ENCODE data around the gene AHCYL1.
"Not testable (repeated sequence)": the region's sequence is repeated elsewhere in the genome, so short reads cannot be mapped to it uniquely, and the experiment has no call there.

Gene AHCYL1

DNA sequence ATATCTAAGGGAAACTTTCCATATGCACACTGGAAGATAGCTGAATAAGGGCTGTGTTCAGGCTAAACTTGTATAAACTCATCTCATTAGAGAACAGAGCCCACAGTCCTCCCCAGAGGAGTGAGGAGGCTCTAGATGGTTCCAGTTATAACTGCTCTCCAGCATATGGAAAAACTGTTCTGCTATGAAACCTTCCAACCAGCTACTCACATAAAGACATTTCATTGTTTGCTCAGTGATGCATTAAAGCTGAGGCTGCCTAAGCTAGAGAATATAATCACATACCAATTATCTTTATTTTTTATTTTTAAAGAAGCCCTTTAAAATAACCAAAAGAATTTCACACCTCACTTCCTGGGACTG lies 13.3 kb downstream of the AHCYL1 start:
- DNase-seq (ENCODE audit: low spot score), result no peak

DNA sequence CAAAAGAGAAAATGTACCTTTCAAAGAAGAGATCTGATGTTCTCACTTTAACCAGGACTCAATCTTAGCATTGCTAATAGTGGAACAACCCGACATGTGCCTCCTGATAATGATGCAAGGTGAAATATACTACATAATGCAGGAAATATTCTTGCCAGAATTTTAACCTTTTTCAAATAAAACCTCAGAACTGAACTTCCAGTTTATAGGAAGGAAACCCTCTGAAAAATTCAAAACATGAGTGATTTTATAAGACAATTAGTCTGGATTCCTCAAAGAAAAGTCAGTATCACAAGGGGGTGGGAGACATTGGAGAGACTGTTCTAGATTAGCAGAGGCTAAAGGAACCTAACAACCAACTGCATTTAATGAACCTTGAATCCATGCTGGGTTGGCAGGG lies 18.1 kb downstream of the AHCYL1 start:
- no peak for DNase-seq (ENCODE audit: low spot score)

DNA sequence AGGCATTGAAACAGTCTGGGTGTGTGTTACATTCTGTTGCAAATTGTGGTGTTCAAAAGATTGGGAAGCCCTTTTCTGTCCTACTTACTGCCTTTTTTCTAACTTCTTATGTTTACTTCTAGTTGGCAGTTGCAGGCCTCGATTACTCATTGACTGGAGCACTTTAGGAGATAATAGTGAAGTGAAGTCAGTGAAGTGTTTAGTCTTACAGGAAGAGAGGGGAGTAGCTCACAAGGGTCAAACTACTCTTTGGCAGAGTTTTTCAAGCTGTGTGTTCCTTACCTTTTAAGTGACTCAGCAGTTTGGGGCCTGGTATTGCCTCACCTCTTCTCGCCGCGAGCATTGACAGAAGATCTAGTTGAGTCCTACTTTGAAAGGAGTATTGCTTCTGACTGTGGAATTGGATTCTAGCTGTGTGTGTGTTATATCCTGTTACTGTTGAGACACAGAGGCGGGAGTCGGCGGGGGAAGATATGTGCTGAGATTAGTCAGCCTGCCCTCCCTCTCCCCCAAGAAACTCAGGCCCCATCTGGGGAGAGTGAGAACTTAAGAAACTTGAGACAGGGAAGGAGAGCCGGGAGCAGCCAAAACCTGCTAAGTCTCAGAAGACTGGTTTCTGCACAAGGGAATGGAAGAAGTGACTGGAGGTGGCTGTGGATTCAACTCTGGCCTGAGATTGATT lies 19.3 kb downstream of the AHCYL1 start:
- peak; percentile 26 for DNase-seq (ENCODE audit: low spot score)

DNA sequence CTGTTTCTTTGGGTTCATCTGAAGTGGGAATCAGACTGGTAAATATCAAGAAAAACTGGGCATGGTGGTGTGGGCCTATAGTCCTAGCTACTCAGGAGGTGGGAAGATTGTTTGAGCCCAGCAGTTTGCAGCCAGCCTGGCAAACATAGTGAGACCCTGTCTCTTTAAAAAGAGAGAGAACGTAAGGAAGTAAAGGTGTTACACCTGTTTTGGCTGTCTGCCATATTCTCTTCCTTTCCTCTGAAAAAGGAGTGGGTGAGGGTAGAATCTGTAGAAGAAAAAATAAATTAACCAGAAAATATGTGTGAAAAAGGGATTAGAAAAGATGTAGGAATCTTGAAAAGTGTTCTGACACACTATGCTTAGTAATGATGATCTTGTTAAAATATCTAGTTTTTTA lies 20.0 kb downstream of the AHCYL1 start:
- DNase-seq (ENCODE audit: low spot score), result no peak

DNA sequence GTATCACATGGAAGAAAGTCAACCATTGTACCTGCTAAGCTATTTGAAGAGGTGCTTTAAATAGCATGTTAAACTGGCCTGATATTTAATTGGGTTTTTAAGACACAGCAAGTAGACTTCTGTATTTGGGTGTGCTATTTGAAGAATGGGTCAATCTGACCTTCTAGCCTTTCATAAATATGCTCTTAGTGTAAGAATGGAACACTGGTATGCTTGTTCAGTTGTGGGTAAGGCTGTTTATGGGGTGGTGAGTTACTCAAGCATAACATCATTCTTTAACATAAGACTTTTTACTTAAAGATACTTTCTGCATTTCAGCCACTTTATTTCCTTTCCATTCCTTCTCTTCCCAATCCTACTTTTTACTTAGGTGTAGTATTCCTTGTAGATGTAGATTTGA lies 21.4 kb downstream of the AHCYL1 start:
- DNase-seq (ENCODE audit: low spot score), result no peak

DNA sequence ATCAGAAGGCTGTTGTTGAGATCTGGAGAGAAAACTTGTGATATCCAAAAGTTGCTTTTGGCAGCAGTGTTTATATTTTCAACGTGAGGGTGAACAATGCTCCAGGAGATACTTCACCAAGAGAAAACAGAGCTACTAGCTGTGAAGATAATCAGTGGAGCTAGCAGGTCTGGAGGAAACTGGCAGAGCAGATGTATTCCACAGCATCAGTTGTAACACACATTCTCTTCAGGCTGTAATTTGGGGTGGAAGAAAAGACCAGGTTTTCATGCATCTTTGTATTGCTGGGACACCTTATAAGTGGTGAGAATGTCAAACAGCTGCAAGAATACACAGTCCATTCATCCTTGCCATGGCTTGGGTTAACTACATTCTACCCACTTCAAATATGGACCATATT lies 22.0 kb downstream of the AHCYL1 start:
- DNase-seq (ENCODE audit: low spot score), result no peak

DNA sequence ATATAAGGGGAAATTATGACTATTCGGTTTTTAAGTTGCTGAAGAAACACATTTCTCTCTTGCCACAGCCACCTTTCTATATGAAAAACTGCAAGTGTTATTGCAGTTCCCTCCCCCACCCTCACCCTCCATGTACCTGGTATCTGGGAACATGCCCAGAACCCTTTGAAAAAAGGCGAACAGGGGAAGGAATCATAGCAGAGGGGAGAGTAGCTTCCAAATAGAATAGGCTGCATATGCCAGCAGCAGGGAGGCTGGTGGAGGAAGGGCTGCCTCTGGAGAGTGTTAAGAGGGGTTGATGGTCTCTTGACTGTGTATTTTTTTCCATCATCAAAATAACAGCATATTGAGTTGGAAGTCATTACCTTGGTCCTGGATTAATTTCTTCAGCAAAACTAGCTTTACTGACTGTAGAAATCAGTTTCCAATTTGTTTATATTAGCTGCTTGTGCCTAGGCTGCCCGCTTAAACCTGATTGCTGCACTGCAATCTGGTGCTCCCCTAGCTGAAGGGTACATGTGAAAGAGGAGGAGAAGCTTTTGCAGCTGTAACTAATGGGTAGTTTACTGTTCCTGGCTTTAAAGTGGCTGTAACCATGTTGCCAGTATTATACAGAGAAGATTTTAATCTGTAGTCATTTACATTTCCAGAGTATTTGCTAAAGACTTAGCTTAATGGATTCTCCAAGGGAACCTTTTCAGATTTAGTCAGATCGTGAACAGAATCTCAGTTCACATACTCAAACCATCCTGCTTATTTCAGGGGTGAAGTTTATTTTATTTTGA lies 22.7 kb downstream of the AHCYL1 start:
- no peak for DNase-seq (ENCODE audit: low spot score)

DNA sequence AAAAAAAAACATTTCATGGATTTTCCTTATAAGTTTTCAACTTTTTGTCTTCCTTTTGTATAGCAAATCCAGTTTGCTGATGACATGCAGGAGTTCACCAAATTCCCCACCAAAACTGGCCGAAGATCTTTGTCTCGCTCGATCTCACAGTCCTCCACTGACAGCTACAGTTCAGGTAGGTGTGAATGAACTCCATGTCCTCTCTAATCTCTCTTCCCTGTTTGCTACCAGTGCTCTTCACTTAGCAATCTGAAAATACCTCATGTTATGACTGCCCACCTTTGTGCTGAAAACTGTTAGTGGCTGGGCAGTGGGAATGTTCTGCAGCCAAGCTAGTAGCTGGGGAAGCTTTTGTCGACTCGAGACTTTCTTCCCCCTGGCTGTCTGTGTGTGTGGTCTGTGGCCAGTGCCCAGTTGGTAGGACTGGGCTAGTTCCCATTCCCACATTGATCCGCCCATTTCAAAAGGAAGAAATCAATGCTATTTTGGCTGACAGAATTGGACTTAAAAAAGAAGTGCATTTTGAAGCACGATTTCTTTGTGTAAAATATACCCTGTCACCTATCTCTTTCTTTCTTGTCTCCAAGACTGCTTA lies 24.5 kb downstream of the AHCYL1 start:
- DNase-seq (ENCODE audit: low spot score), result no peak

DNA sequence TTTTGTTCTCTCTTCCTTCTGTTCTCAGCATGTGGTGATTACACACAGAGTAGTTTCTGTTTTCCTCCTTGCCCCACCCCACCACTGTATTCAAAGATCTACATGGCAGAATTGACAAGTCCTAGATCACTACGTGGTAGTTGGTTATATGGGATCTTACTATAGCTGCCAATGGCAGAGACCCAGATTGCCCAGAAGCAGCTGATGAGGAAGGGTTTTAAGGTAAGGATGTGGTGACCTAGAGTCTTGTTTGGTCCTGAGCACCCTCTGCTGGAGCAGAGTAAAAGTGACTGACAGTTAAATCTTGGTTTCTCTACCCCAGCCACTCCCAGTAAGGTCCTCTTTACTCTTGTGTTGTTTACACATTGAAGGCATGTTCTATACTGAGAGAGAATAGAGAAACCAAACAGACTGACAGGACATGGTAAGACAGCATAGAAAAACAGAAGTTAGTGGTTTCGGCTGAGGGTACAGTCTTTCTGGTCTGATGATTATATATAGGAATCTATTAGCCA lies 27.0 kb downstream of the AHCYL1 start:
- DNase-seq (ENCODE audit: low spot score), result peak; percentile 39

DNA sequence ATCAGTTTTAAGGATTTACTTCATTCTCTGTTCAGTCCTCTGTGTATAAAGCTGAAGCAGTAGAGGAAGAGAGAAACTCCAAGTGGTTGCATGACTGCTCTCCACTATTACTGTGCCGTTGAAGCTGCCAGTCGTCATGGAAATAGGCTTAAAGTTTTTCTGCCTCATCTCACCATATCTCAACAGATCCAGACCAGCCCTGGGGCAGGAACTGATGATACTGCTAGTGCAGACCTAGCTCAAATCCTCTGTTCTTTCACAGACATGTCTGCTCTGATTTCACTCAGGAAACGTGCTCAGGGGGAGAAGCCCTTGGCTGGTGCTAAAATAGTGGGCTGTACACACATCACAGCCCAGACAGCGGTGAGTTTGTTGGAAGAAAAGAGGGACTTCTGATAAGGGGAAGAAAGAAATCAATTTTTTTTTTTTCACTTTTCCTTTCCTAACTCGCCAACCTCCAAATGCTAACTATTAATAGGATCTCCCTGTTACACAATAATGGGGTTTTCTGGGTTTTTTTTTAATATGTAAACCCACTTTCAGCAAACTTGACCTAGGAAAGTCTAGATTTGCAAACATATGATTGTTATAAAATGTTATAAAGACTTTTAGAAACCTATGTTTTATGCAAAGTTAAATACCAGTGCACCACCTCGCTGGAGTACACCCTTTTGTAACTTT lies 27.7 kb downstream of the AHCYL1 start:
- DNase-seq (ENCODE audit: low spot score), result no peak

DNA sequence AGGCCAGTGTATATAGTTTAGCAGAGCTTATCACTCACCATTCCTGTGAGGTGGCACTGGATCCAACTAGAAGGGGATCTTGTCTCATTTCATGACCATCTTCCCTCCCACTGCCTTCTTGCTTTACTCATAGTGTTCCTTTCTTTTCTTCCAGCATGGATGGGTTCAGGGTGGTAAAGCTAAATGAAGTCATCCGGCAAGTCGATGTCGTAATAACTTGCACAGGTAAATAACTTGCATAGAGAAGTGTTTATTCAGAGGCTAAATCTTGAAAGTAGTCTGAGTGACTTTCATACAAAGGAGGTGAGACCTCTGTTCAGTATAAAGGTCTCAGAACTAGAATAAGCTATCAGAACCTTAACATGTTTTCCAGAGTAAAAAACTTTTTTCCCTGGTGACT lies 33.2 kb downstream of the AHCYL1 start:
- no peak for DNase-seq (ENCODE audit: low spot score)

DNA sequence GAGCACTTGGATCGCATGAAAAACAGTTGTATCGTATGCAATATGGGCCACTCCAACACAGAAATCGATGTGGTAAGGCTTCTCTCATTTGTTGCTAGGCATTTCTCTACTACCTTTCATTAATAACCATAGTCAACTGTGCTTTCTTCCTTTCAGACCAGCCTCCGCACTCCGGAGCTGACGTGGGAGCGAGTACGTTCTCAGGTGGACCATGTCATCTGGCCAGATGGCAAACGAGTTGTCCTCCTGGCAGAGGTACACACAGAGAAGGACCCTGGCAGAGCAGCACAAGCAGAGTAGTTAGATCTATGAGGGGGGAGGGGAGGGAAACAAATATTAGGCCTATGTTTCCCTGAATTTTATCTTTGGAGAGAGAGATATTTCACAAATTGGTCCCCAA lies 33.8 kb downstream of the AHCYL1 start:
- no peak for DNase-seq (ENCODE audit: low spot score)

DNA sequence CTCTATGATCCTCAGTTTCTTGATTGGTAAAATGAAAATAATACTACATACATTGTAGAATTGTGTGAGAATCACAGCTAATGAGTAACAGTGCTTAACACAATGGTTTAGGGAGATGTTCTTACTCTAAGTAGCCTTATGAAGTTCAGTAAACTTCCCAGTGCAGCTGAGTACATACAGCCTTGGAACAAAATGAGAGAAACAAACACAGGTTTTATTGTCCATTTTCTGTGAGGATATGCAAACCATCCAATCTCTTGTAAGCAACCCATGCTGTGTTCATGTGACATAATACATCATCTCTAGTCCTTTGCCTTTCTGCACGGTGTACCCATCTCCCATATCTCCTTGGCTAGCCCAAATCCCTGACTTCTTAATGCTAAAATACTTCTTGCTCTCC lies 35.2 kb downstream of the AHCYL1 start:
- DNase-seq (ENCODE audit: low spot score), result no peak

DNA sequence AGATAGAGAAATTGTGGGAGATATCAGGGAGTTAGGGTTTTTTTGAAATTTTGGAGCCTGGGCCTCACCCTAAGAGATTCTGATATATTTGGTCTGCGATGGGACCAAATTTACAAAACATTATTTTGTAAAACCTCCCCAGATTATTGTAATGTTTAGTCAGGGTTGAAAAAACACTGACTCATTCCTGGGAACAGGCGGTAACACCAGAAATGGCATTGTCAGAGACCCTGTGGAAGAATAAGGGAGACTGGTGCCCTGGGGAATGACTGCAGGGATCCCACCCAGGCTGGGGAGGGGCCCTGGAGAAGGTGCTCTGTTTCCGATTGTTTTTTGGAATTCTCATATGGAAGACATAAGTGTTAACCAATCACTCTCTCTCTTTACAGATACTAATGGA lies 36.7 kb downstream of the AHCYL1 start:
- no peak for DNase-seq (ENCODE audit: low spot score)

DNA sequence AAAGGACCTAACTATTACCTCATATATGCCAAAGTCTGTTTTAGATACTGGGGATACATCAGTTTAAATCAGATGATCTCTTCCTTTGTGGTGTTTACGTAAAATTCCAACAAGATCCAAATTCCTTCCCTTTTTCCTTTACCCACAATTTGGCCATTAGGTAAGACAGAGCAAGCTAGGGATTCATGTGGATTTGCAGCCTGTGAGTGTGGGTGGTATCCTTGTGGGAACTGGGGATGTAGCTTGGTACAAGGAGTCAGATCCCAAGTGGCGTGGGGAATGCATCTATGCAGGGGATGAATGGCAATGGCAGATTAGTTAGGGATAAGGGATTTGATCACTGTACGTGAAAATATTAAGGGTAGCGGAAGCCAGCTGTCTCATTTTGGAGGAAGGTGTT lies 40.0 kb downstream of the AHCYL1 start:
- no peak for DNase-seq (ENCODE audit: low spot score)

DNA sequence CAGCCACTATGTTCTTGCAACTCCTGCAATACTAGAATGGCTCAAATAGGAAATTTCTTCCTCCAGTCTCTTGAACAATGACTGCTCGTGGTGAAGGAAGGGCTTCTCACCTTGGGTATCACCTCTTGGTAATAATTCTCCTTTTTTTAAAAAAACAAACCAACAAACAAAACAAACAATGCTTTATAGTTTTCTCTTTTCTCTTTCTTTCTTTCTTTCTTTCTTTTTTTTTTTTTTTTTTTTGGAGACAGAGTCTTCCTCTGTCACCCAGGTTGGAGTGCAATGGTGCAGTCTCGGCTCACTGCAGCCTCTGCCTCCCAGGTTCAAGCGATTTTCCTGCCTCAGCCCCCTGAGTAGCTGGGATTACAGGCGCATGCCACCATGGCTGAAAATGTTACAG lies 46.1 kb downstream of the AHCYL1 start:
- DNase-seq (ENCODE audit: low spot score), result not testable (repeated sequence)

DNA sequence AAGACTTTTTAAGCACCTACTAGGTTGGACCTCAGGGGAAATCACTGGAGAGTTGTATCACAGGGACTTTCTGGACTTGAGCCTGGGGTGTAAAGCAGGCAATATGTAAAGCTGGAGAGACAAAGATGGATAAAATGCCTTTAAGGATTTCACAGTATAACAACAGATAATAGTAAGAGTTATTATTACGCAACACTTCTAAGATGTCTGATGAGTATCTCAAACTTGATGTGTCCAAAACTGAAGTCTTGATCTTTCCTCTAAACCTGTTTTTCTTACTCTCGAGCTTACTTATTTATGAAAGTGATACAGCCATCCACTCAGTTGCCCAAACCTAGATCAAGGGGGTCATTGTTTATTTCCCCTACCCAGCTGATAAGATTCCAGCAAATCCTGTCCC lies 47.8 kb downstream of the AHCYL1 start:
- DNase-seq (ENCODE audit: low spot score), result no peak

DNA sequence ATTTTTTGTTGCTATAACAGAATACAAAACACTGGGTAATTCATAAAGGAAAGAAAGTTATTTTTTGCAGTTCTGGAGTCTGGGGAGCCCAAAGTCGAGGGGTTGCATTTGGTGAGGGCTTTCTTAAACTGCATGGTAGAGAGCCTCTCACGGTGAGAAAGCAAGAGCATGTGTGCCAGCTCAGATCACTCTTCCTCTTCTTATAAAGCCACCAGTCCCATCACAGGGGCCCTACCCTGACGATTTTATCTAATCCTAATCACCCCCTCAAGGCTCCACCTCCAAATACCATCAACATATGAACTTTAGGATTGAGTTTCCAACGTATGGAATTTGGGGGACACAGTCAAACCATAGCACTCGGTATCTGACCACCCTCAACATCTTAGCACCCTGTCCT lies 48.9 kb downstream of the AHCYL1 start:
- no peak for DNase-seq (ENCODE audit: low spot score)

DNA sequence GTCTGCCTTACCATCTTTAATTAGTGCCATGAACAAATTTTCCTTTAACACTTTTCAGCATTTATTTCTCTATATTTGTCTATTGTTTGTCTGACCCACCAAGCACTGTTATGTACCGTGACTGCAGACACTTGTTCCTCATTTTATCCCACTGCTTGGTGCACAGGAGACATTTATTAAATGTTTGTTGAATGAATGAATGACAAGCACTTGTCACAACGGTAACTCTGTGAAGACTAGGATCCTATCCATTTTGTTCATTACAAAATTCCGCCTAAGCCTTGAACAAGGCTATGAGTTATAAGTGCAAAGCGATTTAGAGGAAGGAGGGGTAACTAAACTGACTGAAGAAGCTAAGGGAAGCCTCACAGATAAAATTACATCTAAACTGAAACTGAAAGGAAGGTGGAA lies 49.5 kb downstream of the AHCYL1 start:
- DNase-seq (ENCODE audit: low spot score), result no peak

DNA sequence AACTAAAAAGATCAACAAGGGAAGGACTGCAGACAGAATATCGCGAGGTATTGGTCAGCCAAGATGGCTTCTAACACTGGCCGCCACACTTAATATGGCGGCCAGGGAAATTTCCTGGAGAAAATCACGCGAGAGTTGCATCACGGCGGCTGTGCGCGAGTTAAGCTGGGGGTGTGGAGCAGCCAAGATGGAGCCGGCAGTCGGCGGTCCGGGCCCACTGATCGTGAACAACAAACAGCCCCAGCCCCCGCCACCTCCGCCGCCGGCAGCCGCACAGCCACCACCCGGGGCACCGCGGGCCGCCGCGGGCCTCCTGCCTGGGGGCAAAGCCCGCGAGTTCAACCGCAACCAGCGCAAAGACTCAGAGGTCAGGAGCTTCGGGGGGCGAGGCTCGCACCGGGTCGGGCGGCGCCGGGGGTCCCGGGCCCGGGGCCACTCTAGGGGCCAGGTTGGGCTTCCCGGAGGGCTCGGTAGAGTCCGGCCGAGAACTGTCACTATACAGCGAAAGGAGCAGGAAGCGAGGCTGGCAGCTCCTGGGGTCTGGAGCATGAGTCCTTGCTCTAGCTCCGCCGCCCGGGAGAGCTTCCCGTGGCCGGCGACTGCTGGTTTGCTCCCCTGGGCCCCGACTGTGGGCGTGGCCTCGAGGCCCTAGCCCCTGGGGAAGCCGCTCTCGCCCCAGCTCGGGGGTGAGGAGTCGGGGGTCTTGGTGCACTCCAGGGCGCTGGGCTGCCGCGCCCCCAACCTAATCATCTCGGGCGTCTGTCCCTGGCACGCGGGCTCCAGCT lies 50.1 kb downstream of the AHCYL1 start, which contains the start of gene STRIP1:
TSS of gene STRIP1 (plus strand) at position 174 of the 785 bp plus-strand sequence. CDS start at position 188, 14 bp downstream.
- DNase-seq (ENCODE audit: low spot score), result peak; percentile 96

DNA sequence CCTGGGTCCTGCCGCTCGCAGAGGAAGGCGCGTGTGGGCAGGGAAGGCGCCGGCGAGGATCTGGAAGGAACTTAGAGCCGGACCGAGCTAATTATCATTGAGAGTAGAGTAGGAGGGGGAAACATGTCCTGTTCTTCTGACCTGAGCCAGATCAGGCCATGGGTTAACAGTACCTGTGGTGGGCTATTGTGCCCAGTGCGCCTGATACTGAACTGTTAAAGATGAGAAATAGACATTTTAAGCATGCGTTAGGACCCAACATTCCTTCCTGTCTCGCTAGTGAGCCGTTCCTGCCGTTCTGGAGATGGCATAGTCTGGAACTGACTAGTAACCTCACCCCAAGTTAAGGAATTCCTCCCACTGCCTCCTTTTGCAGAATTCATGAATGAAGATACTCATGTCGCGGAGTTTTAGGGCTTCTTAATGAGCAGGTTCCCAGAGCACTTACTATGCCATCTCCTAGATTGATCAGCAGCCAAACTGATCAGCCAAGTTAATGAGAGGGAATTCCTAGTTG lies 50.7 kb downstream of the AHCYL1 start:
- no peak for DNase-seq (ENCODE audit: low spot score)

DNA sequence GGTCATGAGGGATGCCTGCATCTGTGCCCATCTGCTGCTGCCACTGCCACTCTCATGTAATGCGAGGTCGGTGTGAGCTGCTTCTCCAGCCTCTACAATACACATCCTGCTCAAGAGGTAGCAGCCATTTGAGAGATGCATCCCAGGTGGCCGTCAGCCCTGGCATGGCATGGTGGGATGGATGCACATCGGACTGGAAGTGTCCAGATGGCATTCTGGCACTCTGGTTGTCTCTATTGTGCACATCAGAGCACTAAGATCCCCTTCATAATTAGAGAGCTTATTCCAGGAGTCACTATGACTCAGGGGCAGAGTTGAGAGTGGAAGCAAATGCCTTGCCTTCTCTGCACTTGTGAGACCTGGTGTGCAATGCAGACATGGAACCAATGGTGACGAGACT lies 53.7 kb downstream of the AHCYL1 start:
- no peak for DNase-seq (ENCODE audit: low spot score)
